ENCODE data around the gene DMD.

The DMD gene

DNA sequence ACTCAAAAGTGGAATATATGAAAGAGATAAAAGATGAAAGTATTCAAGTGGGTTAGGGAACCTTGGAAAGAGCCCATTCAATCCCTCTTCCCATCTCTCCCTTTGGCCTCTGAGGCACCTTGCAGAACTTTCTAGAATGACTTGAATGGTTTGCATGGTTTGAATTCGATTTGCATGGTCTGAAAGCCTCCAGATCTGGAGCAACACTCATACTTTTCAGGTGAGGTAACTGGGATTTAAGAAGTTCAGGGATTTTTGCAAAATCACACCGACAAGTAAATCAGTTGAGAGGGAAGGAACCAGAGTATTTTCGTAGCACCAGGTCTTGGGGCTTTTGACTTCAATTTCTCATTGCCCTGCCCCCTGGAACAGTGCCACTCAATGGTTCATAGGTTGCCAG is 1663.5 kb downstream of the DMD start:
- in situ Hi-C loops (cut with MboI; ENCODE audit: low sequenced_read_pairs), result no loop called here

DNA sequence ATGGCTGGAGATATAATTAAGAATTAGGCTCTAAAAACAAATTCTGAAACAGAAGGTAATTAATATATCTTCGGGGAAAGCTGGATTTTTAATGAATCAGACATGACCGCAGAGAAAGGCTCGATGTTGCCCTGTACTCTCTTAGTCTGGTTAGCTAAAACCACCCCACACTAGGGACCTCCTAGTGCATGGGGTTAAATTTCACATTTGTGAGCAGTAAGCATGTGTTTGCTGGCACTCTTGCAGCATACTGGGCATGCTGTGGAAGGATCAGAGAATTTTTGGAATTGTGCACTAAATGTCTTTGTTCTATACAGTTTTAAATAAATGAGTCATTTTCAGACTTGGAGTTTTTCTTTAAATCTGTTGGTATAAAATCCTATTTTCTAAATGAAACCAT is 1663.9 kb downstream of the DMD start:
- in situ Hi-C loops (cut with MboI; ENCODE audit: low sequenced_read_pairs), result no loop called here

GRCh38 chrX:31546126-31546525 is 1665.2 kb downstream of the DMD start:
- in situ Hi-C loops (cut with MboI; ENCODE audit: low sequenced_read_pairs), result no loop called here

DNA sequence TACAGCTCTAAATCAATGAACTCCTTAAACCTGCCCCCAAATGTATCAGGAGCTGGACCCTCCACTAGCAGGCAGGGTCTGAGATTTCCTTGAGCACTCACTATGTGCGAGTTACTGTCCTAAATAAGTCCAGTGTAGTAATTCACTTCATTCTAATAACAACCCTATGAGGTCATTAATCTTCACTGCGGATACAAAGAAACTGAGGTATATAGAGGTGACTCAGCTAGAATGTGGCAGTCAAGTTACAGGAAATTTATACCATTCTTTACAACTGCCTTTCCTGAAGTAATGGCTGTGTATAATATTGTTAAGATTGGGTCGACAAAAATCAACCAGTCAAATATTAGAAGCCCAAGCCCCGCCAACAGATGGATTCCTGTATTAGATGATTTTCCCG is 1665.6 kb downstream of the DMD start:
- in situ Hi-C loops (cut with MboI; ENCODE audit: low sequenced_read_pairs), result no loop called here

DNA sequence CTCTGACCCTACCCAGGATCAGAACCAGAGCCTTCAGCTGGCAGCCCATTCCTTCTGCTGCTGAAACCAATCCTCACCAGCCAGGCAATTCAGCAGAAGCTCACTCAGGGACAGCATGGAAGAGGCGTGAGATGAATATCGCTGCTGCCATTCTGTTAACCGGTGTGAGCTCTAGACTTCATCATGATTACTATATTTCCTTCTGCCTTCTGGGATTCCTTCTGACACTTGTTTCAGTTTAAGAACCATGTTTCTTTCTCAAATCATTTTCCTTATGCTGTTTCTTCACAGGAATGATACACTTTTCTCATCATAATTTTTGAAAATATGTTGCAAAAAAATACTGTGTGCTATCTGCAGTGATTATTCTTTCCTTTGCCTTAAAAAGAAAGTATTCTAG is 1666.2 kb downstream of the DMD start:
- in situ Hi-C loops (cut with MboI; ENCODE audit: low sequenced_read_pairs), result no loop called here

- in situ Hi-C loops (cut with MboI; ENCODE audit: low sequenced_read_pairs), result no loop called here
These were observed 1667.7 kb downstream of the DMD start for GRCh38 chrX:31543634-31544033.

DNA sequence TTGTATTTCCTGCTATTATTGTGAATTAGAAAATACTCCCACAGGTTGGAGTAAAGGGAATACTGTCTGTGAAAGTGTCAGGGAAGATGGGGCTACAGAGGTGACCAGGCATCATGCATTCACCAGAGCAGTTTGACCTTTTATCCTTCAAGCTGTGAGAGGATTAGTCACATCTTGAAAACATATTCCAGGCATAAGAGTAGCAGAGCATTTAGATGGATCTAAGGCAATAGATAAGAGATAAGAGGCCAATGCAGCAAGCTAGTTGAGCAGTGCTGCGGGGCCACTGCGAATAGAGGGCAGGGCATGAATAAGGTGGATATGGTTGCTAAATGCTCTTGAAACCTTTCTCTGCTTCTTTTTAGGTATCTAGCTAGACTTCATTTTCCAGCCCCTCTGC is 1668.8 kb downstream of the DMD start:
- in situ Hi-C loops (cut with MboI; ENCODE audit: low sequenced_read_pairs), result no loop called here

DNA sequence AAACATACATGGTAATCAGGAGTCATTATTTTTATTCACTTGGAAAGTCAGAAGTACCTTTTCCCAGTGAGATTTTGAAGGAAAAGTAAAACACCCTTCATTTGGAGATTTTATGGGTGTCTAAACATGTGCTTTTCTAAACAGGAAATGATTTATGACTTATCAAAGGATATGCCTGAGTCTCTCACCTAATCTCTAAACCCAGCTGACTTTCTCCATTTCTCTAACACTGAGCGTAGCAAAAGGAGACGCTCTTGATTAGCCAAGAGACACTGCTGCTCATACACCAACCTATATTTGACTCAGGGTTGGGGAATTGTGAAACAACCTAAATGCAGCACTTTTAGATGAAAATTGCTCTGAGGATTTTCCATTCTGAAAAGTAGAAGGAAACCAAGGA is 1671.0 kb downstream of the DMD start:
- in situ Hi-C loops (cut with MboI; ENCODE audit: low sequenced_read_pairs), result no loop called here

DNA sequence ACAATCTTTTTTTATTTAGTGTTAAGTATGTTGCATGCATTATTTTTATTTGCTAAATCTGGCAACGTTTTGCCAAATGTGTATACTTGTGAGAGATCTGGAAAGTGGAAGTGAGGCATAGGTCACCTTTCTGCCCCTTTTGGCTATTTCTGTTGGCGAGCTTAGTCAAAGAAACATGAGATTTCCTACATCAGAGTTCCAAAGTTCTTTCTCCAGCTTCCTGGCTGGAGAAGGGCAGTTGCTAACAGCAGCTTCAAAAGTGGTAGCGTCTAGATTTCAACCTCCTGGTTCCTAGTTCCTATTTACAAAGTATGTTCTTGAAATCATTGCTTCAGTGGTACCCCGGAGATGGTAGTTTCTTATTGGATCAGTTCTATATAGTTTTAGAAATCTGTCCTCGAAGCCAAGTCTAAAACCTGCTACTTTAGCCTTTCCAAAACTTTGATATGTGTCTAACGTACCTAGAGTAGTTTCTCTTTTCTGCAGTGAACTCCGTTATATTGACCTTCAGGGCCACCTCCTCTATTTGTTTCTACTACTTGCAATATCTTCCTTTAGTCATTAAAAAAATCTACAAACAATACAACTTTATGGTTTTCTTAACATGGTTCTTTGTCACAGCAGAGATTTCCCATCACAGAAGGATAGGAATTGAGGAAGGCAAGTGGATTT is 1683.8 kb downstream of the DMD start:
- in situ Hi-C loops (cut with MboI; ENCODE audit: low sequenced_read_pairs), result no loop called here

DNA sequence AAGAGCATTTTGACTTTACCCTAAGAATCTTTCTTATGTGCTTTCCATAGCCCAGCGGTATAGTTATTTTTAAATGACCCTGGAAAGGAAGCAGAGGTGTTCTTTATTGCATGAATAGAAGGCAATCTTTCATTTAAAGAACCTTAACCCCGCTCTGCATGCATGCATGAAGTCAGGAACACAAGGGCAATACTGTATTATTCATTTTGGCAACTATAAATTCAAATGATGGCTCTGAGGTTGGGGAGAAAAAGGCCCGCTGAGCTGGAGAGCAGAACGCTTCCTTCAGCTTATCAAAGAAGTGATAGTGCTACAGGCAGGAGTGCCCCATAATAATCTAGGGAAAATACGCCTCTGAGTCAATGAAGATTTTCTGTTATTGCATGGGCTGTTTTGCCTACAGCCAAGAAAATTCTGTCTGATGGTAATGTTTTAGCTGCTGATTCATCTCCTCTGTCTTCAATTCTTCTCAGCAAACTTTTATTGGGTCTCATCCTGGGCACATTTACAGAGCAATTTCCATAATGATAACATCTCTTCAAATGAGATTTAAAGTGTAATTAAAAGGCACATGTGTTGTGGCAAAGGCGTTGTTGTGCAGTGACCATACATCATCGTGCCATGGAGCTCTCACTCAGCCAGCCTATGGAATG is 1687.3 kb downstream of the DMD start:
- in situ Hi-C loops (cut with MboI; ENCODE audit: low sequenced_read_pairs), result no loop called here

- in situ Hi-C loops (cut with MboI; ENCODE audit: low sequenced_read_pairs), result no loop called here
These were observed 1688.6 kb downstream of the DMD start for GRCh38 chrX:31522760-31523159.

- in situ Hi-C loops (cut with MboI; ENCODE audit: low sequenced_read_pairs), result no loop called here
These were observed 1689.4 kb downstream of the DMD start for GRCh38 chrX:31521941-31522340.

GRCh38 chrX:31516527-31516926 is 1694.8 kb downstream of the DMD start:
- in situ Hi-C loops (cut with MboI; ENCODE audit: low sequenced_read_pairs), result no loop called here

- in situ Hi-C loops (cut with MboI; ENCODE audit: low sequenced_read_pairs), result no loop called here
These were observed 1703.0 kb downstream of the DMD start for GRCh38 chrX:31508338-31508737.

DNA sequence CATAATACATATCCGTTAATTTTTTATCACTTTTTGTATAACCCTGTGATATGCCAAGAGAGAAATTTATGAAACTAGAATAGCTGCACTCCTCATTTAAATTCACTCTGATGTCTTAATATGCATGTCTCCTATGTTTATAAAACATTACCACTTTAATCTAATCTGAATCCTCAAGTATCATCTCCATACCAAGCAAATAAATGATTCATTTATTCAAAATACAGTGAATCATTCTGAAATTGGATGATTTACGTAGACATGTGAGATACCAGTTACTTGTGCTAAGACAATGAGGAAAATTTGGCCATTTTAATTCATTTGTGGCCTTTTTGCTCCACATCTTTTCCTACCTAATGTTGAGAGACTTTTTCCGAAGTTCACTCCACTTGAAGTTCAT is 1704.4 kb downstream of the DMD start:
- in situ Hi-C loops (cut with MboI; ENCODE audit: low sequenced_read_pairs), result no loop called here

DNA sequence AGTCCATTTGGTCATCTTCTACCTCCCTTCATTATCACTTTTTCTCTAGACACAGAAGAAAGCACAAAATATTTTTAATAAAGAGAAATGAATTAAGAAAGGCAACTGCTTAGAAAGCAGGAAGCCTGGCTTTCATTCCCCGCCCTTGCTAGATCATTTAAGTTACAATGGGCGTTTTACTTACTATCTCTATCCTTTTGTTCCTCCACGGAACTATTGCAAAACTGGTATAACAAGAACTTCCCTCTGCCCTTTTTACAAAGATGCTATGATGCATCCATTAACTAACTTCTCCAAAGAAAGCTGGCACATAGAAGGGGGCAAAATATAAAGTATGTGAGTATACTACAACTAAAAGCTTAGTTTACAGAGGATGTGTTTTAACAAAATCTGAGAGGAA is 1705.0 kb downstream of the DMD start:
- in situ Hi-C loops (cut with MboI; ENCODE audit: low sequenced_read_pairs), result no loop called here

- in situ Hi-C loops (cut with MboI; ENCODE audit: low sequenced_read_pairs), result no loop called here
These were observed 1710.4 kb downstream of the DMD start for GRCh38 chrX:31500921-31501320.

GRCh38 chrX:31499109-31499508 is 1712.2 kb downstream of the DMD start:
- in situ Hi-C loops (cut with MboI; ENCODE audit: low sequenced_read_pairs), result no loop called here

DNA sequence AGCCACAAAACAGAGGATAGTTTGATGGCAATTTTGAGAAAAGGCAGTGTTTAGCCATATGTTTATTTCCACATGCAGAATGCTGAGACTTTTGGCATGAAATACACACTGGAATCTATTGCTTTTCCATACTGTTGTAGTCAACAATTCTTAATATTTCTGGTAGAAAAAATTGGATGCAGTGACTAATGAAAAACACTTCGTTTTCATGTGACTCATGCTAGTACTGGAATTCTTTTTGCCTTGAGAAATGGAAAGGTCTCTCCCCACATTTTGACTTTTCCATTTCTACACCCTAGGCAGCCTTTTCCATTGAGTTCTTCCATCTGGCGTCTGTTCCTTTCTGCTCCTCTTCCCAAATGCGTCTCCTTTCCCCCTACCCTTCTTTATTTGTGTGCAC is 1714.3 kb downstream of the DMD start:
- in situ Hi-C loops (cut with MboI; ENCODE audit: low sequenced_read_pairs), result no loop called here

DNA sequence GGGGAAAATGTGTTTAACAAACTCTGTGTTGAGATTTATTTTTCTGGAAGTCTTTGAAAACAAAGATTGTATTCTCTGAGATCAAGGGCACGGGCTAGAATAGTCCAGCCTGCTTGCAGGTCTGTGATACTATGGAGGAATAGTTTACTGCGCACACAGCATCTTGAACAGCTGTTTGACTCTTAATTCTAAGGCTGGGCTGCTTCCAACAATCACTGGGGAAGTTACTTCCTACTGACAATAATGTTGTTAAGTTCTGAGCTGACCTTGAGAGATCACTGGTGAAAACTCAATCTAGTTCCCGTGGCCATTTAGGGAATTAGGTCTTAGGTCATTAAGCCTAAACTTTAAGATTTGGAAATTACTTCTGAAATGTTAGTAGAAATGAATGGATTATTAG is 1723.4 kb downstream of the DMD start:
- in situ Hi-C loops (cut with MboI; ENCODE audit: low sequenced_read_pairs), result no loop called here

DNA sequence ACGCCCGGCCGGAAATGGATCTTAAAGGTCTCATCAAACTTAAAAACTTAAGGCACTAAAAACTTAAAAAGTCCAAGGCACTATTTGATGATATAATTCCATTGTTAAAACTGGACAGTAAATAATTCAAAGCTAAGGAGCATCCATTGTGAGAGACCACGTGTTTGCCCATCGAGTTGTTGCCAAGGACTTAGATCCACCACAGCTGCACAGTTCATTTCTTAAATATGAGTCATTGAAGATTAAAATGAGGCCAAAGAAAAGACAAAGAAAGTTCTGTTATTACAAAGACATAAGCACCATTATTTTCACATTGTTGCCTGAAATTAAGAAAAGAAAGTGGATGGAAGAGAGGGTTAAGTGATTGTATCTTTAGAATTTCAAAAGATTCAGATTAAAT is 1728.0 kb downstream of the DMD start:
- in situ Hi-C loops (cut with MboI; ENCODE audit: low sequenced_read_pairs), result no loop called here

GRCh38 chrX:31480696-31481095 is 1730.7 kb downstream of the DMD start:
- in situ Hi-C loops (cut with MboI; ENCODE audit: low sequenced_read_pairs), result no loop called here

DNA sequence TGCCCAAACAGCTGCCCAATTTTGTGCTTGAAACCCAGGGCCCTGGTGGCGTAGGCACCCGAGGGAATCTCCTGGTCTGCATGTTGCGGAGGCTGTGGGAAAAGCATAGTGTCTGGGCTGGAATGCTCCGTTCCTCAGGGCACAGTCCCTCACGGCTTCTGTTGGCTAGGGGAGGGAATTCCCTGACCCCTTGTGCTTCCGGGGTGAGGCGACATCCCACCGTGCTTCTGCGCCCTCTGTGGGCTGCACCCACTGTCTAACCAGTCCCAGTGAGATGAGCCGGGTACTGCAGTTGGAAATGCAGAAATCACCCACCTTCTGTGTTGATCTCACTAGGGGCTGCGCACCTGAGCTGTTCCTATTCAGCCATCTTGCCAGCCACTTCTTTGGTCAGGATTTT is 1740.1 kb downstream of the DMD start:
- in situ Hi-C loops (cut with MboI; ENCODE audit: low sequenced_read_pairs), result no loop called here

All from hTERT RPE-1 (cell line).